ENCODE data around the gene CCND1. TPM values are rescaled to one million over a fixed set of nuclear protein-coding genes. Genes with fewer than 3 reads are reported as not detected.

CCND1 gene
- total and polyA plus RNA-seq, 2 of the 8 experiments (the other 6 are each of a cell fraction or from before 2014, with no cell fraction given): 64.5 to 170 TPM

GRCh38 chr11:69666261-69666660, 25.3 kb downstream of the CCND1 start:
- H2AFZ ChIP-seq (ENCODE audit: low read length): no peak overlapping the region
- H3K9me3 ChIP-seq (ENCODE audit: insufficient read depth in 2 of 2, low read depth in 1 of 2, low read length in 1 of 2): no peaks in the 10 kb centered on the region
- H3K18ac ChIP-seq (ENCODE audit: extremely low read depth, low read length): no peak overlapping the region
- peaks cover 0 to 2% of the 10 kb centered on the region in 2 experiments for H4K20me1 ChIP-seq (replicated peaks in 1 of 2; ENCODE audit: control insufficient read depth in 1 of 2, insufficient read depth in 2 of 2, low read length in 2 of 2)
- WGBS, 2 experiments (ENCODE audit: extremely low coverage in 1 of 2, insufficient coverage in 1 of 2, insufficient read length in 1 of 2, insufficient replicate concordance in 2 of 2, low coverage in 1 of 2, low lambda C conversion rate in 2 of 2, missing lambda C conversion rate in 1 of 2): 91% methylated on average over 14 of the region's 14 CpGs; no CpG with 5 or more reads in 1 of the 2 experiments
- TF ChIP-seq POU5F1 (IDR thresholded peaks at IDR 0.05; ENCODE audit: low read depth, low read length) (no peak), E2F6 (IDR thresholded peaks at IDR 0.05) (no peak), CBX8 (IDR thresholded peaks at IDR 0.05; ENCODE audit: borderline replicate concordance, low read depth, low read length) (no peak), JUND (IDR thresholded peaks at IDR 0.05; ENCODE audit: low read length) (no peak), KDM4A (IDR thresholded peaks at IDR 0.05; ENCODE audit: low read depth, low read length, severe bottlenecking) (no peak), FOSL1 (IDR thresholded peaks at IDR 0.05; ENCODE audit: insufficient read depth, low read depth, low read length) (no peak), BACH1 (IDR thresholded peaks at IDR 0.05; ENCODE audit: low read length) (no peak), NANOG (IDR thresholded peaks at IDR 0.05; ENCODE audit: insufficient read depth, low read depth, low read length, poor library complexity, severe bottlenecking) (no peak), POLR2A (IDR thresholded peaks at IDR 0.05; ENCODE audit: control extremely low read depth in 1 of 2, low read depth in 2 of 2, low read length in 2 of 2) (no peak), TEAD4 (IDR thresholded peaks at IDR 0.05; ENCODE audit: low read depth, low read length) (no peak), EGR1 (IDR thresholded peaks at IDR 0.05; ENCODE audit: borderline replicate concordance, low read depth, low read length) (no peak), RBBP5 (IDR thresholded peaks at IDR 0.05; ENCODE audit: borderline replicate concordance, low read depth, low read length) (no peak), SIRT6 (IDR thresholded peaks at IDR 0.05; ENCODE audit: low read length) (no peak)
- ChIA-PET CTCF (ENCODE audit: partially characterized antibody) (interaction anchor here (0.8 to 1.5 kb wide), 4 partner anchors 10 to 373 kb away, joined by 3 to 5 read pairs (median 4); partner anchors contain the start of gene MYEOV), POLR2A (ENCODE audit: partially characterized antibody) (interaction anchor here (0.9 to 1.2 kb wide), 3 partner anchors 9 to 43 kb away, joined by 3 to 5 read pairs (median 4); no protein-coding TSS in a partner anchor)
- no peak overlapping the region for H4K91ac ChIP-seq (replicated peaks; ENCODE audit: insufficient read length, low read length)
- no peak overlapping the region for H3K4me2 ChIP-seq (ENCODE audit: insufficient read depth in 1 of 2, low read depth in 2 of 2, low read length in 2 of 2)
- H2BK15ac ChIP-seq (ENCODE audit: low read length): no peak overlapping the region
- no peak for DNase-seq (ENCODE audit: low read depth in 1 of 2, low spot score in 2 of 2)
- H3K79me1 ChIP-seq (ENCODE audit: low read depth, low read length): 0 out of 2 replicates have a peak, but pooled peaks cover 2% of the 10 kb centered on the region
- no peaks in the 10 kb centered on the region for H3K27me3 ChIP-seq (replicated peaks in 1 of 4; ENCODE audit: control insufficient read depth in 3 of 4, extremely low read depth in 1 of 4, insufficient read depth in 3 of 4, low read length in 3 of 4)
- H3K4me3 ChIP-seq (ENCODE audit: extremely low read depth in 1 of 4, insufficient read depth in 2 of 4, low read depth in 3 of 4, low read length in 4 of 4): no peak overlapping the region
- no peak overlapping the region for H3K9ac ChIP-seq (replicated peaks in 1 of 4; ENCODE audit: extremely low read depth in 1 of 4, low read depth in 3 of 4, low read length in 3 of 4)
- H3K56ac ChIP-seq (replicated peaks; ENCODE audit: insufficient read length, low read depth, low read length): no peak overlapping the region
- no peaks in the 10 kb centered on the region for H3K79me2 ChIP-seq (ENCODE audit: control insufficient read depth in 1 of 2, insufficient read depth in 2 of 2, low read length in 2 of 2)
- H2AK5ac ChIP-seq (ENCODE audit: low read depth, low read length): no peak overlapping the region
- no peaks in the 10 kb centered on the region for H3K4me1 ChIP-seq (replicated peaks in 1 of 4; ENCODE audit: control insufficient read depth in 3 of 4, insufficient read depth in 4 of 4, low read length in 3 of 4)
- peaks cover 0 to 12% (median 1%) of the 10 kb centered on the region in 4 experiments; a peak in 4 of 8 replicates for H3K36me3 ChIP-seq (ENCODE audit: control insufficient read depth in 2 of 4, insufficient read depth in 4 of 4, low read length in 3 of 4)
- no peak for FAIRE-seq
- H3K23ac ChIP-seq (ENCODE audit: insufficient read length): no peak overlapping the region
- no peak overlapping the region for H2BK5ac ChIP-seq (ENCODE audit: low read depth, low read length)
- H2BK20ac ChIP-seq (ENCODE audit: low read length): no peak overlapping the region
- no peak overlapping the region for H3K27ac ChIP-seq (ENCODE audit: low read depth, low read length)
- no peak overlapping the region for H3K14ac ChIP-seq (ENCODE audit: insufficient read length)
- no peak overlapping the region for H4K5ac ChIP-seq (ENCODE audit: insufficient read length, low read depth, low read length)
- no peak overlapping the region for H4K8ac ChIP-seq (ENCODE audit: extremely low read depth, insufficient read depth, low read length)
- H3K4ac ChIP-seq (replicated peaks; ENCODE audit: insufficient read length, low read depth, low read length): no peak overlapping the region
- H2BK120ac ChIP-seq (replicated peaks; ENCODE audit: low read depth, low read length): no peak overlapping the region
- H2BK12ac ChIP-seq (ENCODE audit: low read depth, low read length): no peak overlapping the region
- no peaks in the 10 kb centered on the region for H3K23me2 ChIP-seq (ENCODE audit: low read depth, low read length)

Data from H1 (cell line).